Measurements from ENCODE around the gene PCYT1A.
A peak's percentile ranks its signal among the peaks of the same experiment; 100 is the strongest.
"Not testable (repeated sequence)": the region's sequence is repeated elsewhere in the genome, so short reads cannot be mapped to it uniquely, and the experiment has no call there.

Gene PCYT1A

GRCh38 chr3:196210673-196211556, 76.6 kb downstream of the PCYT1A start, which contains the start of gene ZDHHC19:
Gene ZDHHC19, minus strand, starts transcription at chr3:196211400. Its CDS starts 85 bp downstream, at chr3:196211315.
- no peak for DNase-seq

GRCh38 chr3:196209944-196210672, 77.4 kb downstream of the PCYT1A start:
- DNase-seq, result not testable (repeated sequence)

GRCh38 chr3:196208942-196209695, 78.4 kb downstream of the PCYT1A start:
- no peak for DNase-seq

GRCh38 chr3:196207833-196208607, 79.5 kb downstream of the PCYT1A start:
- DNase-seq, result no peak

- no peak for DNase-seq
Measured at GRCh38 chr3:196207159-196207832, 80.2 kb downstream of the PCYT1A start.

GRCh38 chr3:196205442-196206205, 81.9 kb downstream of the PCYT1A start:
- DNase-seq, result not testable (repeated sequence)

GRCh38 chr3:196203846-196204245, 83.7 kb downstream of the PCYT1A start:
- DNase-seq, result no peak

GRCh38 chr3:196202516-196202970, 85.0 kb downstream of the PCYT1A start:
- DNase-seq, result peak; percentile 48

- DNase-seq, result no peak
Measured at GRCh38 chr3:196198771-196199753, 88.5 kb downstream of the PCYT1A start.

GRCh38 chr3:196198081-196198675, 89.3 kb downstream of the PCYT1A start:
- DNase-seq, result no peak

- DNase-seq, result no peak
Measured at GRCh38 chr3:196197524-196197923, 90.0 kb downstream of the PCYT1A start.

GRCh38 chr3:196195664-196196265, 91.8 kb downstream of the PCYT1A start:
- DNase-seq, result no peak

- DNase-seq, result no peak
Measured at GRCh38 chr3:196194542-196194915, 93.0 kb downstream of the PCYT1A start.

GRCh38 chr3:196193736-196194541, 93.6 kb downstream of the PCYT1A start:
- DNase-seq, result no peak

- DNase-seq, result no peak
Measured at GRCh38 chr3:196193133-196193735, 94.3 kb downstream of the PCYT1A start.

- DNase-seq, result no peak
Measured at GRCh38 chr3:196192524-196193051, 94.9 kb downstream of the PCYT1A start.

GRCh38 chr3:196192036-196192523, 95.4 kb downstream of the PCYT1A start:
- DNase-seq, result no peak

Data from NCI-H2227 treated with DMSO at 0.1 percent for 48 hours (cell line).